GM18526 (cell line): ENCODE results near the gene UBE2V1.

Experiments
- POLR2A ChIP-seq: IDR thresholded peaks from 3 replicates; pipeline ENCODE4 v1.6.1; 2011; ENCODE audit not compliant: insufficient read length; ENCODE audit errors: extremely low read depth

UBE2V1 gene

GRCh38 chr20:50141018-50141675 is 28.2 kb upstream of the UBE2V1 start:
- no peak for TF ChIP-seq POLR2A

GRCh38 chr20:50140339-50140859 is 27.4 kb upstream of the UBE2V1 start:
- TF ChIP-seq POLR2A, result no peak

- no peak for TF ChIP-seq POLR2A
Observed at GRCh38 chr20:50138479-50139393, 25.8 kb upstream of the UBE2V1 start.

GRCh38 chr20:50138120-50138478 is 25.1 kb upstream of the UBE2V1 start:
- TF ChIP-seq POLR2A, result no peak

GRCh38 chr20:50136822-50137599 is 24.1 kb upstream of the UBE2V1 start:
- TF ChIP-seq POLR2A, result no peak

- TF ChIP-seq POLR2A, result no peak
Observed at GRCh38 chr20:50133474-50134217, 20.7 kb upstream of the UBE2V1 start.

GRCh38 chr20:50133041-50133440 is 20.1 kb upstream of the UBE2V1 start:
- TF ChIP-seq POLR2A, result no peak

GRCh38 chr20:50130995-50131394 is 18.0 kb upstream of the UBE2V1 start:
- no peak for TF ChIP-seq POLR2A

GRCh38 chr20:50130356-50130723 is 17.4 kb upstream of the UBE2V1 start:
- TF ChIP-seq POLR2A, result no peak

- no peak for TF ChIP-seq POLR2A
Observed at GRCh38 chr20:50129662-50130355, 16.9 kb upstream of the UBE2V1 start.

- TF ChIP-seq POLR2A, result no peak
Observed at GRCh38 chr20:50128520-50128905, 15.6 kb upstream of the UBE2V1 start.

GRCh38 chr20:50127587-50128519 is 14.9 kb upstream of the UBE2V1 start:
- no peak for TF ChIP-seq POLR2A

- TF ChIP-seq POLR2A, result no peak
Observed at GRCh38 chr20:50126662-50127061, 13.7 kb upstream of the UBE2V1 start.
